PC-3 (cell line): ENCODE results near the gene BFAR.

Source experiments
- EZH2 ChIP-seq: fragments of 300-600 bp; sonication (generic); IDR thresholded peaks from one replicate; pipeline ENCODE4 v1.6.1; 2017; ENCODE audit warnings: antibody characterized with exemption, mild to moderate bottlenecking, low read length; ENCODE audit not compliant: unreplicated experiment
- EZH2phosphoT487 ChIP-seq: fragments of 300-600 bp; sonication (generic); IDR thresholded peaks from 2 replicates; pipeline ENCODE4 v1.6.1; 2018; ENCODE audit warnings: mild to moderate bottlenecking, antibody characterized with exemption, low read length, borderline replicate concordance
- TF ChIP-seq, protein P1 (sequence below): fragments of 300-600 bp; sonication (generic); conservative IDR thresholded peaks from 2 replicates; pipeline ENCODE4 v1.5.1; 2017; ENCODE audit warnings: antibody characterized with exemption, low read depth, mild to moderate bottlenecking, low read length

DNA sequence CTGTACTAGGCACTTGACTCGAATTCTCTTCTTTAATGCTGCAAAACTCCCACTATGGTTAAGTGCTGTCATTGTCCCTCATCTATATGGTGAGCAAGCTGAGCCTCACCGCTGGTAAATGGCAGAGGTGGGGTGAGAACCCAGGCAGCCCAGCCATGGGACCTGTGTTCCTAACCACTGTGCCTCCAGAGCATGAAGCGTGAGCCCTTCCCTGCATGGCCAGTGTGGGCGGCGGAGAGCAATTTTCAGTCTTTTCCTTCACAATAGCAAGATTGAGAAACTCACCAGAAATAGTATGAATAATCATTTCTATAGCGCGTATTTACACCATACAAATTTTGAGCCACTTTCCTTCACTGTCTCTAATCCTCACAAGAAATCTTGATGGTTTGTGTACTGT lies 9.2 kb downstream of the BFAR start:
- TF ChIP-seq, protein P1, sequence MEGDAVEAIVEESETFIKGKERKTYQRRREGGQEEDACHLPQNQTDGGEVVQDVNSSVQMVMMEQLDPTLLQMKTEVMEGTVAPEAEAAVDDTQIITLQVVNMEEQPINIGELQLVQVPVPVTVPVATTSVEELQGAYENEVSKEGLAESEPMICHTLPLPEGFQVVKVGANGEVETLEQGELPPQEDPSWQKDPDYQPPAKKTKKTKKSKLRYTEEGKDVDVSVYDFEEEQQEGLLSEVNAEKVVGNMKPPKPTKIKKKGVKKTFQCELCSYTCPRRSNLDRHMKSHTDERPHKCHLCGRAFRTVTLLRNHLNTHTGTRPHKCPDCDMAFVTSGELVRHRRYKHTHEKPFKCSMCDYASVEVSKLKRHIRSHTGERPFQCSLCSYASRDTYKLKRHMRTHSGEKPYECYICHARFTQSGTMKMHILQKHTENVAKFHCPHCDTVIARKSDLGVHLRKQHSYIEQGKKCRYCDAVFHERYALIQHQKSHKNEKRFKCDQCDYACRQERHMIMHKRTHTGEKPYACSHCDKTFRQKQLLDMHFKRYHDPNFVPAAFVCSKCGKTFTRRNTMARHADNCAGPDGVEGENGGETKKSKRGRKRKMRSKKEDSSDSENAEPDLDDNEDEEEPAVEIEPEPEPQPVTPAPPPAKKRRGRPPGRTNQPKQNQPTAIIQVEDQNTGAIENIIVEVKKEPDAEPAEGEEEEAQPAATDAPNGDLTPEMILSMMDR, result no peak
- TF ChIP-seq EZH2phosphoT487, result no peak
- no peak for TF ChIP-seq EZH2
